Trophoblast cell (in vitro differentiated cells and primary cell): ENCODE measurements around the gene SCYGR4.
"Not testable (repeated sequence)": the region's sequence is repeated elsewhere in the genome, so short reads cannot be mapped to it uniquely, and the experiment has no call there.

ENCODE experiments used
- DNase-seq, 2 donors: peaks; one replicate each; pipeline ENCODE4 v3.0.0-alpha.2; 2016
- H2AFZ ChIP-seq: 2 replicates; pipeline ENCODE4 v1.6.1; 2013; ENCODE audit warnings: low read length, moderate library complexity, mild to moderate bottlenecking; ENCODE audit not compliant: insufficient read depth, poor library complexity
- H2AK5ac ChIP-seq: 2 replicates; pipeline ENCODE4 v1.6.1; 2013; ENCODE audit warnings: mild to moderate bottlenecking, low read length
- H2BK120ac ChIP-seq: 2 replicates; pipeline ENCODE4 v1.6.1; 2013; ENCODE audit warnings: low read length, mild to moderate bottlenecking, moderate library complexity; ENCODE audit not compliant: insufficient read depth, poor library complexity
- H2BK12ac ChIP-seq: 2 replicates; pipeline ENCODE4 v1.6.1; 2013; ENCODE audit warnings: mild to moderate bottlenecking, low read length, moderate library complexity
- H2BK5ac ChIP-seq: 2 replicates; pipeline ENCODE4 v1.6.1; 2013; ENCODE audit warnings: low read length, low read depth, moderate library complexity, mild to moderate bottlenecking; ENCODE audit not compliant: poor library complexity
- H3K14ac ChIP-seq: 2 replicates; pipeline ENCODE4 v1.6.1; 2013; ENCODE audit warnings: mild to moderate bottlenecking, low read length
- H3K18ac ChIP-seq: 2 replicates; pipeline ENCODE4 v1.6.1; 2013; ENCODE audit warnings: mild to moderate bottlenecking, low read length
- H3K23ac ChIP-seq: 2 replicates; pipeline ENCODE4 v1.6.1; 2013; ENCODE audit warnings: low read length
- H3K27ac ChIP-seq: 2 replicates; pipeline ENCODE4 v1.5.1; 2013; ENCODE audit warnings: low read depth, mild to moderate bottlenecking, inconsistent platforms, low read length, moderate library complexity
- H3K27me3 ChIP-seq: 2 replicates; pipeline ENCODE4 v1.6.1; 2013; ENCODE audit warnings: inconsistent platforms, mild to moderate bottlenecking, low read length, moderate library complexity; ENCODE audit not compliant: insufficient read depth
- H3K36me3 ChIP-seq, 2 experiments: 1 replicate in 1 of 2; 2 replicates in 1 of 2; pipeline ENCODE4 v1.6.1; 2013; ENCODE audit warnings: low read length in 2 of 2, mild to moderate bottlenecking in 2 of 2, moderate library complexity in 1 of 2; ENCODE audit not compliant: insufficient read depth in 2 of 2, control insufficient read depth in 1 of 2
- H3K4ac ChIP-seq: 2 replicates; pipeline ENCODE4 v1.6.1; 2013; ENCODE audit warnings: low read depth, mild to moderate bottlenecking, low read length, moderate library complexity
- H3K4me1 ChIP-seq, 2 experiments: 1 replicate in 1 of 2; 2 replicates in 1 of 2; pipeline ENCODE4 v1.6.1; 2013; ENCODE audit warnings: low read length in 2 of 2, mild to moderate bottlenecking in 2 of 2, moderate library complexity in 1 of 2; ENCODE audit not compliant: insufficient read depth in 2 of 2, control insufficient read depth in 1 of 2
- H3K4me2 ChIP-seq: 2 replicates; pipeline ENCODE4 v1.6.1; 2013; ENCODE audit warnings: inconsistent platforms, mild to moderate bottlenecking, low read length, moderate library complexity
- H3K4me3 ChIP-seq: 2 replicates; pipeline ENCODE4 v1.5.1; 2013; ENCODE audit warnings: mild to moderate bottlenecking, low read depth, low read length, inconsistent platforms
- H3K79me1 ChIP-seq: one replicate; pipeline ENCODE4 v1.6.1; 2013; ENCODE audit warnings: low read length
- H3K79me2 ChIP-seq: 2 replicates; pipeline ENCODE4 v1.6.1; 2013; ENCODE audit warnings: low read length, mild to moderate bottlenecking; ENCODE audit not compliant: control insufficient read depth, insufficient read depth, poor library complexity
- H3K9ac ChIP-seq: 2 replicates; pipeline ENCODE4 v1.6.1; 2013; ENCODE audit warnings: mild to moderate bottlenecking, low read length
- H3K9me3 ChIP-seq: 2 replicates; pipeline ENCODE4 v1.6.1; 2013; ENCODE audit warnings: low read depth, mild to moderate bottlenecking, control low read depth, inconsistent platforms, low read length; ENCODE audit not compliant: insufficient read depth
- H4K12ac ChIP-seq: 2 replicates; pipeline ENCODE4 v1.6.1; 2013; ENCODE audit warnings: low read depth, mild to moderate bottlenecking, low read length, moderate library complexity
- H4K8ac ChIP-seq: 2 replicates; pipeline ENCODE4 v1.6.1; 2013; ENCODE audit warnings: low read depth, mild to moderate bottlenecking, low read length, moderate library complexity
- H4K91ac ChIP-seq: one replicate; pipeline ENCODE4 v1.6.1; 2013; ENCODE audit warnings: low read depth, mild to moderate bottlenecking, low read length, moderate library complexity
- WGBS: extraction: QIAGEN DNeasy Blood & Tissue Kit; methylation state at CpG from one replicate; pipeline ENCODE4 v1.1.7; 2013; ENCODE audit warnings: missing lambda C conversion rate; ENCODE audit not compliant: insufficient read length, insufficient coverage; ENCODE audit errors: extremely low coverage; 5-methylcytosine and 5-hydroxymethylcytosine counted together

SCYGR4 gene

DNA sequence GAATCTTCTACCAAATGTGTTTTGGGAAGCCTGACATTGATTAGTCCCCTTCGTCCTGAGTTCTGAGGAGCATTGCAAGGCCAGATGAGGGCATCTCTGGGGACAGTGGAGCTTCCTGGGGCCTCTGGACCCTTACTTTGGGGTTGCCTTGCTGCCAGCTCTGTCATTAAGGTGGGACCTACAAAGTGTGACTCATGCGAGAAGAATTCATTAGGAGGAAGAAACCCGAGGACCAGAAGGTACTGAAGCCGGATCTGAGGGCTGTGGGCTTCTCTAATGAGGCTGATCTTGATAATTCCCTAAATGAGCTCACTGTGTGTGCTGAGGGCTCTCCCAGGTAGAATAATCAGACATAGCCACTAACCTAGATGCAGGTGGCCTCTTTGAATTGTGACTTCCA lies 19.3 kb upstream of the SCYGR4 start:
- Histone ChIP-seq H3K9ac (no peak overlapping the region), H2AFZ (no peak overlapping the region), H2BK12ac (no peak overlapping the region), H3K4me3 (no peak overlapping the region), H3K4me1 (no peaks in the 10 kb centered on the region), H3K36me3 (no peaks in the 10 kb centered on the region), H2BK5ac (no peak overlapping the region), H3K27me3 (no peaks in the 10 kb centered on the region), H3K14ac (no peak overlapping the region), H3K27ac (no peak overlapping the region), H3K79me2 (no peaks in the 10 kb centered on the region), H4K8ac (no peak overlapping the region), H3K18ac (no peak overlapping the region), H4K12ac (no peak overlapping the region), H3K4ac (no peak overlapping the region), H3K4me2 (no peak overlapping the region), H4K91ac (no peak overlapping the region), H3K9me3 (no peaks in the 10 kb centered on the region), H2BK120ac (no peak overlapping the region), H3K79me1 (no peaks in the 10 kb centered on the region), H3K23ac (no peak overlapping the region), H2AK5ac (no peak overlapping the region)
- no CpG with 5 or more reads among the region's 4 CpGs for WGBS
- no peak for DNase-seq

GRCh38 chr2:227598835-227599503 lies 18.3 kb upstream of the SCYGR4 start, which contains the start of gene SCYGR2:
SCYGR2 (plus strand) TSS chr2:227598893; CDS start chr2:227598893, 0 bp downstream.
- H3K4me3 ChIP-seq, H3K4me1 ChIP-seq, H3K79me2 ChIP-seq, H3K14ac ChIP-seq, H3K79me1 ChIP-seq, H4K91ac ChIP-seq, H2BK5ac ChIP-seq, H4K8ac ChIP-seq, H2AK5ac ChIP-seq, H3K4me2 ChIP-seq, H3K9ac ChIP-seq, H3K23ac ChIP-seq, DNase-seq, H3K36me3 ChIP-seq, H3K27me3 ChIP-seq, H3K9me3 ChIP-seq, H4K12ac ChIP-seq, H3K4ac ChIP-seq, H2BK12ac ChIP-seq, H3K27ac ChIP-seq, H3K18ac ChIP-seq, H2AFZ ChIP-seq: not testable (repeated sequence)
- peak within 1 kb of the TSS; percentile 28 for H2BK120ac ChIP-seq
- no CpG with 5 or more reads among the region's 16 CpGs for WGBS

DNA sequence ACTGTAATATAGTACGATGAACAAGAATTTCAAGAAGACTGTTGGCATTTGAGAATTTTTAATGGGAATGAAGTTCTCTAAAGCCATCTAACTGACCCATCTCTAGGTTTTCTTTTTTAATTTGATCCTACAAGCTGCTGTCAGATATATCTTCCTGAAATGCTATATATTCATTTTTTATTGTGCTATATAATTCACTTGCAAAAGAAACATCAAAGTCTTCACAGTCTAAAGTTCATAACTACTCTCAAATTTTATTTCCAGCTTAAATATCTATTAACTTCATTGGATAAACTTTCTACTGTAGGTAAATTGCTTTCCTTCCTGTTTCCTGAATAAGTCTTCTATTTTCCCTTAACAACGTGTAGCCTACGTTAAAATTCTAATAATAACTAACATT lies 14.9 kb upstream of the SCYGR4 start:
- H3K36me3 ChIP-seq: no peaks in the 10 kb centered on the region
- H2AFZ ChIP-seq: no peak overlapping the region

DNA sequence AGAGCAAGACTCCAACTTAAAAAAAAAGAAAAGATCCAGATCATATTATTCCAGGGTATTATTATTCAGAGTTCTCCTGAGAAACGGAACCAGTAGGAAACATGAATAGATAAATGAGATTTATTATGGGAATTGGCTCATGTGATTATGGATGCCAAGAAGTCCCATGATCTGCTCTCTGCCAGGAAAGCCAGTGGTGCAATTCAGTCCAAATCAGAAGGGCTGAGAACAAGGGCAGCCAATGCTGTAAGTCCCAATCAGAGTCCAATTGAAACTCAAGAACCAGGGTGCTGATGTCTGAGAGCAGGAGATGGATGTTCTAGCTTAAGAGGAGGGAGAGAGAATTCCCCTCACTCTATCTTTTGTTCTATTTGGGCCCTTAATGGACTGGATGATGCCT lies 10.8 kb upstream of the SCYGR4 start:
- H3K18ac ChIP-seq: no peak overlapping the region
- no peak overlapping the region for H3K4me2 ChIP-seq
- H3K4me3 ChIP-seq: no peak overlapping the region
- no peaks in the 10 kb centered on the region for H3K4me1 ChIP-seq
- H2BK5ac ChIP-seq: no peak overlapping the region
- no peak overlapping the region for H3K14ac ChIP-seq
- no peaks in the 10 kb centered on the region for H3K79me1 ChIP-seq
- no peak overlapping the region for H2BK12ac ChIP-seq
- no peaks in the 10 kb centered on the region for H3K9me3 ChIP-seq
- H3K27me3 ChIP-seq: no peaks in the 10 kb centered on the region
- no peak overlapping the region for H4K12ac ChIP-seq
- no peak overlapping the region for H2AFZ ChIP-seq
- DNase-seq: no peak
- H3K27ac ChIP-seq: no peak overlapping the region
- H3K79me2 ChIP-seq: no peaks in the 10 kb centered on the region
- no peak overlapping the region for H3K9ac ChIP-seq
- H4K91ac ChIP-seq: no peak overlapping the region
- WGBS: no CpG with 5 or more reads among the region's 1 CpG
- no peak overlapping the region for H2AK5ac ChIP-seq
- no peak overlapping the region for H2BK120ac ChIP-seq
- H3K36me3 ChIP-seq: no peaks in the 10 kb centered on the region
- H4K8ac ChIP-seq: no peak overlapping the region
- H3K4ac ChIP-seq: no peak overlapping the region
- H3K23ac ChIP-seq: no peak overlapping the region

More for the DNA sequence above, 14.9 kb upstream of the SCYGR4 start:
- no peaks in the 10 kb centered on the region for H3K27me3 ChIP-seq
- no peaks in the 10 kb centered on the region for H3K9me3 ChIP-seq
- H2BK12ac ChIP-seq: no peak overlapping the region
- H3K27ac ChIP-seq: no peak overlapping the region
- whole genome bisulfite sequencing: no CpG with 5 or more reads among the region's 3 CpGs
- H2AK5ac ChIP-seq: no peak overlapping the region
- no peak overlapping the region for H3K14ac ChIP-seq
- no peaks in the 10 kb centered on the region for H3K4me1 ChIP-seq
- H3K4me3 ChIP-seq: no peak overlapping the region
- no peak overlapping the region for H4K12ac ChIP-seq
- no peak overlapping the region for H3K23ac ChIP-seq
- no peak for DNase-seq
- H4K8ac ChIP-seq: no peak overlapping the region
- no peak overlapping the region for H2BK120ac ChIP-seq
- no peak overlapping the region for H3K4ac ChIP-seq
- no peaks in the 10 kb centered on the region for H3K79me1 ChIP-seq
- H2BK5ac ChIP-seq: no peak overlapping the region
- no peak overlapping the region for H3K4me2 ChIP-seq
- H3K18ac ChIP-seq: no peak overlapping the region
- no peak overlapping the region for H3K9ac ChIP-seq
- H3K79me2 ChIP-seq: no peaks in the 10 kb centered on the region
- H4K91ac ChIP-seq: no peak overlapping the region
